ENCODE measurements around the gene FANCI. TPM values are rescaled to one million over a fixed set of nuclear protein-coding genes. Genes with fewer than 3 reads are reported as not detected.
A peak's percentile ranks its signal among the peaks of the same experiment; 100 is the strongest.

FANCI gene
- total and polyA plus RNA-seq, 2 of the 13 experiments (the other 11 are each of a cell fraction or from before 2014, with no cell fraction given): 15.7 to 68.8 TPM

- no peak overlapping the region for H3K27ac ChIP-seq (ENCODE audit: extremely low read length, insufficient read depth, low read length)
- TF ChIP-seq SMC3 (IDR thresholded peaks at IDR 0.05; ENCODE audit: low read length) (peak; percentile 27; the same call in 1 of the 2 replicates), STAG1 (CRISPR knock-in tag; IDR thresholded peaks at IDR 0.05) (peak; percentile 45), ZBTB43 (CRISPR knock-in tag; conservative IDR thresholded peaks at IDR 0.05) (no peak), CTCF (CRISPR knock-in tag; IDR thresholded peaks at IDR 0.05) (peak; percentile 34)
- no peak overlapping the region for H3K4me3 ChIP-seq (replicated peaks in 1 of 3; ENCODE audit: insufficient read depth in 1 of 3, low read depth in 2 of 3, low read length in 3 of 3)
- H2AFZ ChIP-seq (ENCODE audit: low read length): no peak overlapping the region
- FAIRE-seq (no peak), DNase-seq (ENCODE audit: low spot score) (no peak), ATAC-seq (peak; percentile 33; the same call in 1 of the 3 replicates)
- no peak overlapping the region for H3K9ac ChIP-seq (ENCODE audit: insufficient read depth, low read depth, low read length)
- no peaks in the 10 kb centered on the region for H3K79me2 ChIP-seq (ENCODE audit: insufficient read depth, low read length)
- no peaks in the 10 kb centered on the region for H4K20me1 ChIP-seq (ENCODE audit: insufficient read depth, low read length)
- H3K4me1 ChIP-seq (ENCODE audit: insufficient read depth, low read length): no peaks in the 10 kb centered on the region
- ChIA-PET POLR2A (no interaction called here), CTCF (ENCODE audit: low intra/inter-chr PET ratio, low total read pairs) (no interaction called here)
- no peaks in the 10 kb centered on the region for H3K9me3 ChIP-seq (ENCODE audit: low read length)
- H3K4me2 ChIP-seq (ENCODE audit: low read depth, low read length): no peak overlapping the region
- peaks cover 5 to 26% of the 10 kb centered on the region in 2 experiments for H3K36me3 ChIP-seq (replicated peaks in 1 of 2; ENCODE audit: control insufficient read depth in 1 of 2, insufficient read depth in 2 of 2, low read length in 2 of 2)
- intact Hi-C loops (cut with micrococcal nuclease; ENCODE audit: unreplicated experiment) (loop anchor here (10.0 kb wide), 1 partner anchor 95 kb away; no protein-coding TSS in a partner anchor), in situ Hi-C loops (cut with HindIII; ENCODE audit: extremely low pct_ligation_motif_present, low pct_unique_long_range_greater_than_20kb) (loop anchor here (10.0 kb wide), 1 partner anchor 95 kb away; no protein-coding TSS in a partner anchor)
- no peaks in the 10 kb centered on the region; a peak in 1 of 5 replicates for H3K27me3 ChIP-seq (ENCODE audit: control insufficient read depth in 1 of 2, insufficient read depth in 2 of 2, low read length in 2 of 2)
- BruUV-seq (replicated peaks): no TSS peak
Measured at GRCh38 chr15:89299896-89300295, 56.1 kb downstream of the FANCI start.

All from HepG2 (cell line).